Astrocyte (in vitro differentiated cells and primary cell): ENCODE measurements around the gene DAZAP1. TPM values are rescaled to one million over a fixed set of nuclear protein-coding genes. Genes with fewer than 3 reads are reported as not detected.

Experiments
- DNase-seq: peaks from one replicate; pipeline ENCODE4 v3.0.0-alpha.2; 2010; ENCODE audit warnings: low read depth
- FAIRE-seq: peaks from 2 replicates; lab custom pipeline; 2011; peaks lifted over from hg19 to GRCh38; lab: Jason Lieb, UNC
- H2AFZ ChIP-seq: 2 replicates; pipeline ENCODE4 v1.6.0; 2012; ENCODE audit warnings: low read depth, low read length, inconsistent platforms
- H3K27ac ChIP-seq: 2 replicates; pipeline ENCODE4 v1.5.1; 2011; ENCODE audit warnings: low read depth, low read length, inconsistent platforms
- H3K27me3 ChIP-seq: 2 replicates; pipeline ENCODE4 v1.6.0; 2011; ENCODE audit warnings: low read length, inconsistent platforms; ENCODE audit not compliant: insufficient read depth
- H3K36me3 ChIP-seq: 2 replicates; pipeline ENCODE4 v1.5.1; 2011; ENCODE audit warnings: low read length, inconsistent platforms; ENCODE audit not compliant: insufficient read depth
- H3K4me1 ChIP-seq: 2 replicates; pipeline ENCODE4 v1.5.1; 2011; ENCODE audit warnings: low read length, inconsistent platforms; ENCODE audit not compliant: insufficient read depth
- H3K4me2 ChIP-seq: 2 replicates; pipeline ENCODE4 v1.6.0; 2012; ENCODE audit warnings: low read length, inconsistent platforms
- H3K4me3 ChIP-seq: 2 replicates; pipeline ENCODE4 v1.5.1; 2011; ENCODE audit warnings: low read depth, mild to moderate bottlenecking, low read length, inconsistent platforms; ENCODE audit not compliant: insufficient read depth
- H3K79me2 ChIP-seq: 2 replicates; pipeline ENCODE4 v1.6.0; 2012; ENCODE audit warnings: mild to moderate bottlenecking, low read length, inconsistent platforms; ENCODE audit not compliant: insufficient read depth
- H3K9ac ChIP-seq: 2 replicates; pipeline ENCODE4 v1.6.0; 2012; ENCODE audit warnings: mild to moderate bottlenecking, low read length, inconsistent platforms
- H3K9me3 ChIP-seq: 2 replicates; pipeline ENCODE4 v1.5.1; 2012; ENCODE audit warnings: low read depth, mild to moderate bottlenecking, low read length, inconsistent platforms; ENCODE audit not compliant: insufficient read depth
- H4K20me1 ChIP-seq: 2 replicates; pipeline ENCODE4 v1.6.0; 2012; ENCODE audit warnings: low read length, inconsistent platforms; ENCODE audit not compliant: insufficient read depth
- H3K27ac Mint-ChIP-seq: one replicate; pipeline ENCODE4 v1.8.0; 2021; ENCODE audit warnings: mild to moderate bottlenecking, mixed read lengths; ENCODE audit not compliant: unreplicated experiment
- H3K27me3 Mint-ChIP-seq: one replicate; pipeline ENCODE4 v1.8.0; 2021; ENCODE audit warnings: low read depth, mixed read lengths; ENCODE audit not compliant: unreplicated experiment
- H3K36me3 Mint-ChIP-seq: one replicate; pipeline ENCODE4 v1.8.0; 2021; ENCODE audit warnings: low read depth, mixed read lengths; ENCODE audit not compliant: unreplicated experiment
- H3K4me1 Mint-ChIP-seq: one replicate; pipeline ENCODE4 v1.8.0; 2021; ENCODE audit warnings: low read depth, mixed read lengths; ENCODE audit not compliant: unreplicated experiment
- H3K4me3 Mint-ChIP-seq: one replicate; pipeline ENCODE4 v1.8.0; 2021; ENCODE audit warnings: mild to moderate bottlenecking, moderate library complexity, mixed read lengths; ENCODE audit not compliant: unreplicated experiment
- H3K9me3 Mint-ChIP-seq: one replicate; pipeline ENCODE4 v1.8.0; 2021; ENCODE audit warnings: mild to moderate bottlenecking, mixed read lengths; ENCODE audit not compliant: unreplicated experiment
- EZH2 ChIP-seq: IDR thresholded peaks from 2 replicates; pipeline ENCODE4 v1.6.1; 2012; ENCODE audit warnings: mild to moderate bottlenecking, low read length, inconsistent platforms; ENCODE audit not compliant: insufficient read depth
- total RNA-seq: library from RNA; stranded (reverse); gene quantifications from 2 replicates; pipeline ENCODE4 v1.2.1, GENCODE V29; 2021
- TF ChIP-seq, protein P1 (sequence below): IDR thresholded peaks from 2 replicates; pipeline ENCODE4 v1.5.1; 2011; ENCODE audit warnings: low read depth, mild to moderate bottlenecking, inconsistent platforms, low read length, moderate library complexity; ENCODE audit not compliant: insufficient read depth

The DAZAP1 gene
- total RNA-seq, 1 donor from 2014 or later = 108 TPM

DNA sequence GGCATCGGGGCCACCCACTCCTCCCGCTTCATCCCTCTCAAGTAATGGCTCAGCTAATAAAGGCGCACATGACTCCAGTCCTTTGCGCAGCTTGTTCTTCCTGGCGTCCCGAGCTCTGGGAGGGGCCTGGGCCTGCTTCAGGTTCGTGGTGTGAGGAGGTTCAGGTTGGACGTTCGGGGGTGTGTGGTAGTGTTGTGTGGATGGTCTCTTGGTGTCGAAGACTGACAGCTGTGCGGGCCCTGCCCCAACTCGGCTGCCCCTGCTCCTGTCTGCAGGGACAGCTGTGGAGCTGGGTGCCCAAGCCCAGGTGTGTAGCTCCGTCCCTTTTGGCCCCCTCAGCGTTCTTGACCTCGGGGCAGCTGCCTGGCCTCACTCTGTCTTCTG, 33.0 kb downstream of the DAZAP1 start:
- FAIRE-seq (no peak), DNase-seq (no peak)
- H3K9me3 ChIP-seq = no peaks in the 10 kb centered on the region
- Mint-ChIP-seq H3K27me3 (no peaks in the 10 kb centered on the region), H3K27ac (no peak overlapping the region), H3K4me3 (peak overlapping the region; percentile 95), H3K36me3 (peaks cover 13% of the 10 kb centered on the region), H3K4me1 (peaks cover 11% of the 10 kb centered on the region), H3K9me3 (no peaks in the 10 kb centered on the region)
- no peak overlapping the region for H3K4me3 ChIP-seq
- peaks cover 66% of the 10 kb centered on the region for H4K20me1 ChIP-seq
- peaks cover 18% of the 10 kb centered on the region for H3K4me1 ChIP-seq
- TF ChIP-seq EZH2 = no peak
- TF ChIP-seq, protein P1, sequence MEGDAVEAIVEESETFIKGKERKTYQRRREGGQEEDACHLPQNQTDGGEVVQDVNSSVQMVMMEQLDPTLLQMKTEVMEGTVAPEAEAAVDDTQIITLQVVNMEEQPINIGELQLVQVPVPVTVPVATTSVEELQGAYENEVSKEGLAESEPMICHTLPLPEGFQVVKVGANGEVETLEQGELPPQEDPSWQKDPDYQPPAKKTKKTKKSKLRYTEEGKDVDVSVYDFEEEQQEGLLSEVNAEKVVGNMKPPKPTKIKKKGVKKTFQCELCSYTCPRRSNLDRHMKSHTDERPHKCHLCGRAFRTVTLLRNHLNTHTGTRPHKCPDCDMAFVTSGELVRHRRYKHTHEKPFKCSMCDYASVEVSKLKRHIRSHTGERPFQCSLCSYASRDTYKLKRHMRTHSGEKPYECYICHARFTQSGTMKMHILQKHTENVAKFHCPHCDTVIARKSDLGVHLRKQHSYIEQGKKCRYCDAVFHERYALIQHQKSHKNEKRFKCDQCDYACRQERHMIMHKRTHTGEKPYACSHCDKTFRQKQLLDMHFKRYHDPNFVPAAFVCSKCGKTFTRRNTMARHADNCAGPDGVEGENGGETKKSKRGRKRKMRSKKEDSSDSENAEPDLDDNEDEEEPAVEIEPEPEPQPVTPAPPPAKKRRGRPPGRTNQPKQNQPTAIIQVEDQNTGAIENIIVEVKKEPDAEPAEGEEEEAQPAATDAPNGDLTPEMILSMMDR = no peak
- H3K27ac ChIP-seq = no peak overlapping the region
- H2AFZ ChIP-seq = no peak overlapping the region
- peak overlapping the region; percentile 99 for H3K9ac ChIP-seq
- H3K4me2 ChIP-seq = peak overlapping the region; percentile 97
- peaks cover 23% of the 10 kb centered on the region for H3K36me3 ChIP-seq
- no peaks in the 10 kb centered on the region for H3K27me3 ChIP-seq
- H3K79me2 ChIP-seq = peaks cover 42% of the 10 kb centered on the region

DNA sequence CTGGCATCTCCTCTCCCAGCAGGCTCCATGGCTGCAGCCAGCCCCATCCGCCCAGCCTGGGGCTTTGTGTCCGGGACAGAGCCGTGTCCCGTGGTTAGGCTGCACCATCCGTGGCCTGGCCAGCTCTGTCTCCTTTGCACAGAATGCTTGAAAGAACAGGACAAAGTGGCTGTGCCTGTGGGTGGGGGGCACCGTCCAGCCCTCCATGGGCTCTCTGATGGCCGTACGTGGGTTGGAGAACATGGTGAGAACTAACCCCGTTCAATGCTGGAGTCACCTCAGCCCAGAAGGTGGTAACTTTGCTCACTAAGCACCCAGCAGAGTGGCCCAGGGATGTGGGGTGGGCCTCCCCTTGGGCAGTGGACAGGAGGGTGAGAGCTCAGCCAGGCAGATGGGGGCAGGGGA, 33.6 kb downstream of the DAZAP1 start:
- Mint-ChIP-seq H3K4me3 (peak overlapping the region; percentile 95), H3K27ac (no peak overlapping the region), H3K9me3 (no peaks in the 10 kb centered on the region), H3K4me1 (peaks cover 11% of the 10 kb centered on the region), H3K27me3 (no peaks in the 10 kb centered on the region), H3K36me3 (peaks cover 13% of the 10 kb centered on the region)
- Histone ChIP-seq H3K27me3 (no peaks in the 10 kb centered on the region), H3K4me1 (peaks cover 18% of the 10 kb centered on the region), H3K79me2 (peaks cover 42% of the 10 kb centered on the region), H3K9ac (peak overlapping the region; percentile 99), H3K36me3 (peaks cover 20% of the 10 kb centered on the region), H2AFZ (no peak overlapping the region), H3K4me3 (no peak overlapping the region), H3K27ac (no peak overlapping the region), H4K20me1 (peaks cover 62% of the 10 kb centered on the region), H3K4me2 (peak overlapping the region; percentile 97), H3K9me3 (no peaks in the 10 kb centered on the region)
- no peak for TF ChIP-seq EZH2
- TF ChIP-seq, protein P1 = no peak
- no peak for DNase-seq
- FAIRE-seq = no peak

DNA sequence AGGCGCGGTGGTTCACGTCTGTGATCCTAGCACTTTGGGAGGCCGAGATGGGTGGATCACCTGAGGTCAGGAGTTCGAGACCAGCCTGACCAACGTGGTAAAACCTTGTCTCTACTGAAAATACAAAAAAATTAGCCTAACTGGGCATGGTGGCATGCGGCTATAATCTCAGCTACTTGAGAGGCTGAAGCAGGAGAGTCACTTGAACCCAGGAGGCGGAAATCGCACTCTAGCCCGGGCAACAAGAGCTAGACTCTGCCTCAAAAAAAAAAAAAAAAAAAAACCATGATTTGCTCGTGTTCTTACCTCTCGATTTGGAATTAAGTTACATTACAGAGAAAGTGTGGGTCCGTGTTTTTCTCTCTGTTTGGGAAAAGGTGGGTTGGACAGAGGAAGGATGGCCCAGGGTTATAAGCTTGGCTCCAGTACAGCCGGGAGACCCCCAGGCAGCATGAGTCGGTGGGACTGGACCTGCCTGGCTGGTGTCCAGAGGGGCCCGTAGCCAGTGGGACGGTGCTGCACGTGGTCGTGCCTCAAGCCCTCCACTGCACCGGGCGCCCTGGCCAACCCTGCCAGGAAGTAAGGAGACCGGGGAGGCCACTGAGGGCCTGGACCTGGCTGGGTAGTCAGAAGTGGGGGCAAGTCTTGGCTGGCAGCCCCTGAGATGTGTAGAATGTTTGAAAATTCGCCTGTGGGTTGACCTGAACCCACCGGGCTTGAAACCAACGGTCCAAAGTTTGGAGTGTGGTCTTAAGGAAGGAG, 34.5 kb downstream of the DAZAP1 start:
- peaks cover 13% of the 10 kb centered on the region for H3K36me3 Mint-ChIP-seq
- Histone ChIP-seq H3K9ac (no peak overlapping the region), H3K27me3 (no peaks in the 10 kb centered on the region), H3K9me3 (no peaks in the 10 kb centered on the region), H3K79me2 (peaks cover 42% of the 10 kb centered on the region), H3K4me1 (peaks cover 18% of the 10 kb centered on the region), H4K20me1 (peaks cover 62% of the 10 kb centered on the region), H2AFZ (no peak overlapping the region), H3K27ac (no peak overlapping the region), H3K4me2 (no peak overlapping the region), H3K36me3 (peaks cover 20% of the 10 kb centered on the region), H3K4me3 (no peak overlapping the region)
- FAIRE-seq (no peak), DNase-seq (no peak)
- TF ChIP-seq, protein P1 = no peak
- no peak for TF ChIP-seq EZH2
- H3K27me3 Mint-ChIP-seq = no peaks in the 10 kb centered on the region
- H3K27ac Mint-ChIP-seq = no peak overlapping the region
- no peaks in the 10 kb centered on the region for H3K9me3 Mint-ChIP-seq
- peak overlapping the region; percentile 95 for H3K4me3 Mint-ChIP-seq
- peaks cover 11% of the 10 kb centered on the region for H3K4me1 Mint-ChIP-seq
